GM21360 (cell line): ENCODE measurements around the gene BCAT1.
"Not testable (repeated sequence)": the region's sequence is repeated elsewhere in the genome, so short reads cannot be mapped to it uniquely, and the experiment has no call there.

ENCODE experiments used
- ATAC-seq: cut with Tn5 transposase; IDR thresholded peaks from one replicate; pipeline ENCODE4 v1.9.1; 2021; ENCODE audit warnings: mild to moderate bottlenecking, moderate library complexity; ENCODE audit not compliant: unreplicated experiment

Gene BCAT1

GRCh38 chr12:24901576-24902461 is 47.1 kb downstream of the BCAT1 start:
- ATAC-seq: no peak

- ATAC-seq: no peak
Measured at GRCh38 chr12:24900196-24900595, 48.7 kb downstream of the BCAT1 start.

- ATAC-seq: no peak
Measured at GRCh38 chr12:24899503-24900075, 49.3 kb downstream of the BCAT1 start.

- no peak for ATAC-seq
Measured at GRCh38 chr12:24898606-24899005, 50.3 kb downstream of the BCAT1 start.

- ATAC-seq: no peak
Measured at GRCh38 chr12:24898185-24898584, 50.7 kb downstream of the BCAT1 start.

- no peak for ATAC-seq
Measured at GRCh38 chr12:24896171-24896570, 52.7 kb downstream of the BCAT1 start.

GRCh38 chr12:24895612-24896011 is 53.3 kb downstream of the BCAT1 start:
- ATAC-seq: no peak

- ATAC-seq: no peak
Measured at GRCh38 chr12:24894879-24895278, 54.0 kb downstream of the BCAT1 start.

GRCh38 chr12:24890048-24890803 is 58.7 kb downstream of the BCAT1 start:
- no peak for ATAC-seq

- no peak for ATAC-seq
Measured at GRCh38 chr12:24889411-24889810, 59.5 kb downstream of the BCAT1 start.

GRCh38 chr12:24888813-24889212 is 60.1 kb downstream of the BCAT1 start:
- no peak for ATAC-seq

GRCh38 chr12:24884911-24885310 is 64.0 kb downstream of the BCAT1 start:
- ATAC-seq: no peak

- no peak for ATAC-seq
Measured at GRCh38 chr12:24881724-24882371, 67.1 kb downstream of the BCAT1 start.

- no peak for ATAC-seq
Measured at GRCh38 chr12:24881227-24881626, 67.7 kb downstream of the BCAT1 start.

GRCh38 chr12:24880732-24881131 is 68.2 kb downstream of the BCAT1 start:
- ATAC-seq: no peak

GRCh38 chr12:24879644-24880043 is 69.3 kb downstream of the BCAT1 start:
- ATAC-seq: no peak

- ATAC-seq: no peak
Measured at GRCh38 chr12:24875014-24875413, 73.9 kb downstream of the BCAT1 start.

GRCh38 chr12:24872211-24872610 is 76.7 kb downstream of the BCAT1 start:
- no peak for ATAC-seq

GRCh38 chr12:24866139-24866538 is 82.8 kb downstream of the BCAT1 start:
- ATAC-seq: not testable (repeated sequence)

GRCh38 chr12:24864796-24865125 is 84.1 kb downstream of the BCAT1 start:
- peak; percentile 71 for ATAC-seq

GRCh38 chr12:24861766-24862540 is 86.9 kb downstream of the BCAT1 start:
- no peak for ATAC-seq
